OCI-LY3 (cell line): ENCODE results near the gene PFKL.

ENCODE experiments used
- H2AFZ ChIP-seq: fragments of 200-600, 300-600 bp; shearing (Covaris generic); 2 replicates; pipeline ENCODE4 v1.6.0; 2014; ENCODE audit warnings: antibody characterized with exemption, low read depth, low read length
- H3K27ac ChIP-seq: fragments of 200-600, 300-600 bp; sonication (generic); 2 replicates; pipeline ENCODE4 v1.5.1; 2014; ENCODE audit warnings: mild to moderate bottlenecking, low read length, moderate library complexity, mixed read lengths
- H3K27me3 ChIP-seq: fragments of 200-600, 300-600 bp; sonication (generic); 2 replicates; pipeline ENCODE4 v1.6.1; 2014; ENCODE audit warnings: low read depth, low read length, mixed read lengths
- H3K36me3 ChIP-seq: fragments of 200-600, 300-600 bp; sonication (generic); replicated peaks from 2 replicates; pipeline ENCODE3; 2014; ENCODE audit warnings: low read depth, low read length, mixed read lengths
- H3K4me1 ChIP-seq: fragments of 300-600, 200-600 bp; sonication (generic); 2 replicates; pipeline ENCODE4 v1.6.1; 2014; ENCODE audit warnings: low read length, mixed read lengths
- H3K4me2 ChIP-seq: fragments of 200-600, 300-600 bp; sonication (generic); 2 replicates; pipeline ENCODE4 v1.6.1; 2014; ENCODE audit warnings: low read length, mixed read lengths
- H3K4me3 ChIP-seq: fragments of 300-600, 200-600 bp; sonication (generic); 2 replicates; pipeline ENCODE4 v1.5.1; 2014; ENCODE audit warnings: antibody characterized with exemption, mild to moderate bottlenecking, low read length, moderate library complexity
- H3K79me2 ChIP-seq: fragments of 300-600, 200-600 bp; shearing (Covaris generic); 2 replicates; pipeline ENCODE4 v1.6.1; 2014; ENCODE audit warnings: mild to moderate bottlenecking, low read length, mixed read lengths
- H3K9ac ChIP-seq: fragments of 300-600, 200-600 bp; shearing (Covaris generic); 2 replicates; pipeline ENCODE4 v1.6.0; 2014; ENCODE audit warnings: mild to moderate bottlenecking, low read length, moderate library complexity
- H3K9me3 ChIP-seq: fragments of 200-600, 300-600 bp; shearing (Covaris generic); 2 replicates; pipeline ENCODE4 v1.6.1; 2014; ENCODE audit warnings: low read length, mixed read lengths; ENCODE audit not compliant: insufficient read depth
- H4K20me1 ChIP-seq: fragments of 200-600, 300-600 bp; sonication (generic); 2 replicates; pipeline ENCODE4 v1.6.1; 2016; ENCODE audit warnings: low read length, mixed read lengths; ENCODE audit not compliant: insufficient read depth
- EZH2phosphoT487 ChIP-seq: fragments of 200-600 bp; shearing (Covaris generic); IDR thresholded peaks from 2 replicates; pipeline ENCODE4 v1.6.1; 2018; ENCODE audit warnings: antibody characterized with exemption, mixed run types, low read depth
- TF ChIP-seq, protein P1 (sequence below): fragments of 200-600, 300-600 bp; sonication (generic); IDR thresholded peaks from 2 replicates; pipeline ENCODE4 v1.5.1; 2014; ENCODE audit warnings: antibody characterized with exemption, low read length, low read depth

Gene PFKL

DNA sequence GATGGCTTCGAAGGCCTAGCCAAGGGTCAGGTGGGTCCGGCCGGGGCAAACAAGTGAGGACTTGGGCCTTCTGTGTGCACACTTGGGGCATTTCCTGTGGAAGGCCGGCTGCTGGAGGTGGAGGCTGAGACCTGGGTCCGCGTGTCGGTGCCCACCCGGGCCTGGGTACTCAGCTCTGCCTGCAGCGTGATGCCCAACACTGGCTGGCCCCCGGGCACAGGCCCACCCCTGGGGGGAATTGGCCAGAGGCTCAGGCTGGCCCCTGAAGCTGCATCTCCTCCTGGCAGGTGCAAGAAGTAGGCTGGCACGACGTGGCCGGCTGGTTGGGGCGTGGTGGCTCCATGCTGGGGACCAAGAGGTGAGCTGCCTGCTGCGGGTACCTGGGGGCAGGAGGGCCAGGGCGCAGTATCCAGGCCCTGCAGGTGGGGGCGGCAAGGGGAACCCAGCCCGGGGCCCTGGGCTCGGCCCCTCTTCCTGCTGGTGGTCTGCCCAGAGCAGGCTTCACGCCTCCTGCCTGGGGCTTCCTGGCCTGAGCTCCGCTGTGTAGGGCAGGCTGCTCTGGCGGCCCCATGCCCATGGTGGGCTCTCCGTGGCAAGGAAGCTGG, 22.1 kb downstream of the PFKL start:
- Histone ChIP-seq H2AFZ (no peak overlapping the region), H3K4me1 (no peaks in the 10 kb centered on the region), H3K27ac (no peak overlapping the region), H3K9ac (no peak overlapping the region), H3K9me3 (no peaks in the 10 kb centered on the region), H3K79me2 (no peaks in the 10 kb centered on the region), H3K36me3 (peaks cover 3% of the 10 kb centered on the region), H3K4me3 (no peak overlapping the region), H3K4me2 (no peak overlapping the region), H3K27me3 (no peaks in the 10 kb centered on the region), H4K20me1 (no peaks in the 10 kb centered on the region)
- TF ChIP-seq, protein P1, sequence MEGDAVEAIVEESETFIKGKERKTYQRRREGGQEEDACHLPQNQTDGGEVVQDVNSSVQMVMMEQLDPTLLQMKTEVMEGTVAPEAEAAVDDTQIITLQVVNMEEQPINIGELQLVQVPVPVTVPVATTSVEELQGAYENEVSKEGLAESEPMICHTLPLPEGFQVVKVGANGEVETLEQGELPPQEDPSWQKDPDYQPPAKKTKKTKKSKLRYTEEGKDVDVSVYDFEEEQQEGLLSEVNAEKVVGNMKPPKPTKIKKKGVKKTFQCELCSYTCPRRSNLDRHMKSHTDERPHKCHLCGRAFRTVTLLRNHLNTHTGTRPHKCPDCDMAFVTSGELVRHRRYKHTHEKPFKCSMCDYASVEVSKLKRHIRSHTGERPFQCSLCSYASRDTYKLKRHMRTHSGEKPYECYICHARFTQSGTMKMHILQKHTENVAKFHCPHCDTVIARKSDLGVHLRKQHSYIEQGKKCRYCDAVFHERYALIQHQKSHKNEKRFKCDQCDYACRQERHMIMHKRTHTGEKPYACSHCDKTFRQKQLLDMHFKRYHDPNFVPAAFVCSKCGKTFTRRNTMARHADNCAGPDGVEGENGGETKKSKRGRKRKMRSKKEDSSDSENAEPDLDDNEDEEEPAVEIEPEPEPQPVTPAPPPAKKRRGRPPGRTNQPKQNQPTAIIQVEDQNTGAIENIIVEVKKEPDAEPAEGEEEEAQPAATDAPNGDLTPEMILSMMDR = no peak
- no peak for TF ChIP-seq EZH2phosphoT487

DNA sequence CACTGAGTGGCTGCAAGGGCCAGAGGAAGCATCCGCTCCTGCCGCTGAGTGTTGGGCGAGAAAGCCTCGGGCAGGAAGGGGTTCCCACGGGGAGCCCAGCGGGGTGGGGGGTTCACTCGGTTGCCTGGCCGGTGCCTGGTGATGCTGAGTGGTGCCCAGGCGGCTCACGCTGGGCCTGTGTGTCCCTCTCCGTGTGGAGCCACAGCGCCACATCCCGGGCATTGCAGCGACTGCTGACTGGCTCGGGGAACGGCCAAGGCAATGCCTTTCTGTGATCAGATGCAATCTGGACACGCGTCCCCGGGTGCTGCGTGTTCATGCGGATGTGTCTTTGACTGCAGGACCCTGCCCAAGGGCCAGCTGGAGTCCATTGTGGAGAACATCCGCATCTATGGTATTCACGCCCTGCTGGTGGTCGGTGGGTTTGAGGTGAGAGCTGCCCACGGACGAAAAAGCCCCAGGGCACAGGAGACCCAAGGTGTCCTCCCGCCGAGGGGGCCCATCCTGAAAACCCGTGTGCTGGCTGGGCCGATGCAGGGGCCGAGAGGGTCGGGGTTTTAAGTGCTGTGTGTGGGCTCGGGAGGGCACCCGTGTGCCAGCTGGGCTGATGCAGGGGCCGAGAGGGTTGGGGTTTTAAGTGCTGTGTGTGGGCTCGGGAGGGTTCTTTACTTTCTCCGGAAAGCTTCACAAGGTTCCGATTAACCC, 22.9 kb downstream of the PFKL start:
- H3K4me1 ChIP-seq = no peaks in the 10 kb centered on the region
- peaks cover under 1% of the 10 kb centered on the region for H3K36me3 ChIP-seq
- H3K79me2 ChIP-seq = no peaks in the 10 kb centered on the region
- no peak overlapping the region for H3K4me2 ChIP-seq
- no peak overlapping the region for H2AFZ ChIP-seq
- no peaks in the 10 kb centered on the region for H4K20me1 ChIP-seq
- TF ChIP-seq, protein P1 = no peak
- TF ChIP-seq EZH2phosphoT487 = no peak
- H3K9me3 ChIP-seq = no peaks in the 10 kb centered on the region
- no peak overlapping the region for H3K9ac ChIP-seq
- H3K27ac ChIP-seq = no peak overlapping the region
- no peaks in the 10 kb centered on the region for H3K27me3 ChIP-seq
- no peak overlapping the region for H3K4me3 ChIP-seq

DNA sequence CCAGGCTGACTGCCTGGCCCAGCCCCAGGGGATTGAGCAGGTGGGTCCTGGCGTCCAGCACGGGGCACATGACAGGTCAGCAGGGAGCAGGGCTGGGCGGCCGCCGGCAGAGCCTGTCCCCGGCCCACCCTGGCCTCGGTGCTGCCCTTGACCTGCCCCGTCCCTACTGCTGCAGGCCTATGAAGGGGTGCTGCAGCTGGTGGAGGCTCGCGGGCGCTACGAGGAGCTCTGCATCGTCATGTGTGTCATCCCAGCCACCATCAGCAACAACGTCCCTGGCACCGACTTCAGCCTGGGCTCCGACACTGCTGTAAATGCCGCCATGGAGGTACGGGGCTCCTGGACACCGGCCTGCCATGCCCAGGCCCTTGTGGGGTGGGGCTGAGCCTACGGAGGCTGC, 23.7 kb downstream of the PFKL start:
- no peak overlapping the region for H2AFZ ChIP-seq
- no peak overlapping the region for H3K4me2 ChIP-seq
- H3K79me2 ChIP-seq = no peaks in the 10 kb centered on the region
- no peaks in the 10 kb centered on the region for H4K20me1 ChIP-seq
- H3K9me3 ChIP-seq = no peaks in the 10 kb centered on the region
- TF ChIP-seq, protein P1 = no peak
- no peak for TF ChIP-seq EZH2phosphoT487
- H3K4me3 ChIP-seq = no peak overlapping the region
- no peaks in the 10 kb centered on the region for H3K4me1 ChIP-seq
- no peak overlapping the region for H3K9ac ChIP-seq
- H3K27ac ChIP-seq = no peak overlapping the region
- no peaks in the 10 kb centered on the region for H3K36me3 ChIP-seq
- no peaks in the 10 kb centered on the region for H3K27me3 ChIP-seq

DNA sequence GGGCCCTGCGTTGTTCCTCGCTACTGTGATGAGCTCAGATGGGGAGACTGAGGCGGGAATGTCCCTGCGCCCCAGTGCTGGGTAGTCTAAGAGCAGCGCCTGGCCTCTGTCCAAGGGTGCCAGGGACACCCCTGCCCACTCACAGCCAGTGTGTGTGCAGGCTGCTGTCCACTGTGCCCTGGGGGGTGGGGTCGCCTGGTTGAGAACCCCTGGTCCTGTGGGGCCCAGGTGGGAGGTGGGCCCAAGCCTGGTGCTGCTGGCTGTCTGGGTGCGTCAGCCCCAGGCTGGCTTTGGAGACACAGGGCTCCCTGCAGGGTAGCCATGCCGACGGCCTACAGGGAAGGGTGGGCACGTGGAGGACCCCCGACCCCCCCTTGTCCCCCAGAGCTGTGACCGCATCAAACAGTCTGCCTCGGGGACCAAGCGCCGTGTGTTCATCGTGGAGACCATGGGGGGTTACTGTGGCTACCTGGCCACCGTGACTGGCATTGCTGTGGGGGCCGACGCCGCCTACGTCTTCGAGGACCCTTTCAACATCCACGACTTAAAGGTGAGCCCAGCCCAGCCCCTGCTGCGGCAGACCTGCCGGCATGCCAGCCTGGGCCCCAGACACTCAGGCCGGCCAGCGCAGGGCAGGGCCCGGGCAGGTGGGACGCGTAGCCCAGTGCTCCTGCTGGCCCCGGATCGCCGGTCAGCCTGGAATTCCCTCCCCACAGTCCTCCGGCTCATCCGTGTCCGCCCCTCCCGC, 24.4 kb downstream of the PFKL start:
- Histone ChIP-seq H4K20me1 (no peaks in the 10 kb centered on the region), H3K36me3 (no peaks in the 10 kb centered on the region), H3K9me3 (no peaks in the 10 kb centered on the region), H3K9ac (no peak overlapping the region), H3K4me3 (no peak overlapping the region), H3K27ac (no peak overlapping the region), H3K79me2 (no peaks in the 10 kb centered on the region), H3K27me3 (no peaks in the 10 kb centered on the region), H3K4me1 (no peaks in the 10 kb centered on the region), H2AFZ (no peak overlapping the region), H3K4me2 (no peak overlapping the region)
- TF ChIP-seq, protein P1 = no peak
- TF ChIP-seq EZH2phosphoT487 = no peak
